ENCODE data around the gene ZNF888. TPM values are rescaled to one million over a fixed set of nuclear protein-coding genes. Genes with fewer than 3 reads are reported as not detected.
A peak's percentile ranks its signal among the peaks of the same experiment; 100 is the strongest.
"Not testable (repeated sequence)": the region's sequence is repeated elsewhere in the genome, so short reads cannot be mapped to it uniquely, and the experiment has no call there.

ZNF888 gene
- total RNA-seq, 1 experiment from 2014 or later = 5.2 TPM

DNA sequence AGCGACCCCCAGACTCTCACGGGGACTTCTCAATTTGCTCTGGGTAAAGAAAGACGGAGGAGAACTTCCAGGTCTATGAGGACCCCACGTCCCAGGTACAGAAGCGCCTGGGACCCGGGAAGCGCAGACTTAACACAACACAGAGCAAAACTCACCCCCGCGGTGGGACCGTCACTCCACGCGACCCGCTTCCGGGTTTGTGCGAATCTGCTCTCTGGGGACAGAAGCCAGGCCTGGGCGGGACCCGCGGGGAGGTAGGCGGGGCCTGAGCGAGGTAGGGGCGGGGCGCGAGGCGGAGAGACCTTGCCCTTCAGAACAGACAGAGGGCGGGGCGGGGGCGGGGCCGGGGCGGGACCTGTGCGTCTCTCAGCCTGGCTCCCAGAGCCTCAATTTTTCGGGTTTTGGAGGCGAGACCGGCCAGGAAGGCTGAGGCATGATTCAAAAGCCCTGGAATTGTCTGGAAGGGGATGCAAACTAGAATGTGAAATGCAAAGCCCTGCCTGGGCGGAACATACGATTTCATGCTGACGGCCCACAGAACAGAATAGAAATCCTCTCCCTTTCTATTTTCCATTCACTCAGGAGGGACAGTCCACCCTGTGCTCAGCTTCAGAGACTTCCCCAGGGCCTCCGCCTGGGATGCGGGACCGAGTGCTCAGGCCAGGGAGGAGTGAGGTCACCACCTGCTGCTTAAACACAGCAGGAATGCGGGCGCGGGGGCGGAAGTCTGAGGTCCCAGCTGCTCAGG lies 19.3 kb upstream of the ZNF888 start:
- Histone ChIP-seq H3K4me3 (ENCODE audit: low read length) (peak overlapping the region; percentile 81), H3K27me3 (ENCODE audit: low read length) (no peaks in the 10 kb centered on the region), H3K27ac (ENCODE audit: low read length) (peak overlapping the region; percentile 69), H3K4me2 (ENCODE audit: low read length) (peak overlapping the region; percentile 83), H2AFZ (ENCODE audit: low read length) (peak overlapping the region; percentile 83), H3K36me3 (ENCODE audit: low read depth, low read length) (peaks cover 2% of the 10 kb centered on the region; the same call in 1 of the 2 replicates), H3K4me1 (ENCODE audit: insufficient read depth, low read length) (peaks cover 47% of the 10 kb centered on the region), H3K9ac (ENCODE audit: low read length) (peak overlapping the region; percentile 82), H3K79me2 (ENCODE audit: low read length) (peaks cover 46% of the 10 kb centered on the region), H3K9me3 (ENCODE audit: low read length) (no peaks in the 10 kb centered on the region), H3K9me2 (replicated peaks; ENCODE audit: low read length) (no peaks in the 10 kb centered on the region), H3F3A (ENCODE audit: low read length, unreplicated experiment) (no peaks in the 10 kb centered on the region), H4K20me1 (ENCODE audit: low read length) (no peaks in the 10 kb centered on the region)
- ATAC-seq (peak; percentile 73), DNase-seq (peak; percentile 88)
- intact Hi-C loops (cut with micrococcal nuclease) = loop anchor here (2.0 kb wide), 1 partner anchor 20 kb away; the partner anchor contains the start of gene ZNF888
- BruUV-seq (replicated peaks) = TSS peak; percentile 88
- ChIA-PET CTCF (no interaction called here), POLR2A (ENCODE audit: unreplicated experiment) (no interaction called here)
- TF ChIP-seq EZH2phosphoT487 (IDR thresholded peaks at IDR 0.05; ENCODE audit: borderline replicate concordance, low read length) (no peak), EZH2 (IDR thresholded peaks at IDR 0.05; ENCODE audit: low read length, unreplicated experiment) (no peak)
- TF ChIP-seq, protein P1, sequence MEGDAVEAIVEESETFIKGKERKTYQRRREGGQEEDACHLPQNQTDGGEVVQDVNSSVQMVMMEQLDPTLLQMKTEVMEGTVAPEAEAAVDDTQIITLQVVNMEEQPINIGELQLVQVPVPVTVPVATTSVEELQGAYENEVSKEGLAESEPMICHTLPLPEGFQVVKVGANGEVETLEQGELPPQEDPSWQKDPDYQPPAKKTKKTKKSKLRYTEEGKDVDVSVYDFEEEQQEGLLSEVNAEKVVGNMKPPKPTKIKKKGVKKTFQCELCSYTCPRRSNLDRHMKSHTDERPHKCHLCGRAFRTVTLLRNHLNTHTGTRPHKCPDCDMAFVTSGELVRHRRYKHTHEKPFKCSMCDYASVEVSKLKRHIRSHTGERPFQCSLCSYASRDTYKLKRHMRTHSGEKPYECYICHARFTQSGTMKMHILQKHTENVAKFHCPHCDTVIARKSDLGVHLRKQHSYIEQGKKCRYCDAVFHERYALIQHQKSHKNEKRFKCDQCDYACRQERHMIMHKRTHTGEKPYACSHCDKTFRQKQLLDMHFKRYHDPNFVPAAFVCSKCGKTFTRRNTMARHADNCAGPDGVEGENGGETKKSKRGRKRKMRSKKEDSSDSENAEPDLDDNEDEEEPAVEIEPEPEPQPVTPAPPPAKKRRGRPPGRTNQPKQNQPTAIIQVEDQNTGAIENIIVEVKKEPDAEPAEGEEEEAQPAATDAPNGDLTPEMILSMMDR (conservative IDR thresholded peaks at IDR 0.05; ENCODE audit: low read depth, low read length) = no peak

DNA sequence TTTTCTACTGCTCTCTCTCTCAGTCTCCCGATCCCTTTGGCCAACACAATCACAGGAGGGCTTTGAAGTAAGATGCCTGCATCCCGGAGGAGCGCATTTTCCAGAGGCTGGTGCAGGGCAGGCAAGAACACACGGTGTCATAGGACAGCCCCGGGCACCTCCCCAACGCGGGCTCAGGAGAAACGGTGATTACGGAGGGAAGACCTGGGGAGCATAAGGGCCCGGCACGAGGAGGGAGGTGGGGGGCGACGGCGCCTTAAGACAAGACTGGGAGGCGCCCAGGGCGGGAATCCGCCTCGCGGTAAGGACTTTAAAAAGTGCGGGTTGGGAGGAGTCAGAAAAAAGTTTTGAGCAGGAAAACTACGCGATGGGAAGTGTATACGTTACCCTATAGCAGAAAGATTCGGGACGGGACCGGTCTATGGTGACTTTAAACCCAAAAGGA lies 18.7 kb upstream of the ZNF888 start:
- CTCF ChIA-PET = no interaction called here
- H3K79me2 ChIP-seq (ENCODE audit: low read length) = peaks cover 52% of the 10 kb centered on the region
- peak overlapping the region; percentile 83 for H3K4me2 ChIP-seq (ENCODE audit: low read length)
- no peaks in the 10 kb centered on the region for H3F3A ChIP-seq (ENCODE audit: low read length, unreplicated experiment)
- intact Hi-C loops (cut with micrococcal nuclease) = loop anchor here (2.0 kb wide), 1 partner anchor 19 kb away; the partner anchor contains the start of gene ZNF888
- POLR2A ChIA-PET (ENCODE audit: unreplicated experiment) = no interaction called here
- TSS peak; percentile 78 for BruUV-seq (replicated peaks)
- peak overlapping the region; percentile 81 for H3K4me3 ChIP-seq (ENCODE audit: low read length)
- peaks cover 47% of the 10 kb centered on the region for H3K4me1 ChIP-seq (ENCODE audit: insufficient read depth, low read length)
- DNase-seq (peak; percentile 30), ATAC-seq (peak; percentile 18)
- H3K9me2 ChIP-seq (replicated peaks; ENCODE audit: low read length) = no peaks in the 10 kb centered on the region
- peak overlapping the region; percentile 82 for H3K9ac ChIP-seq (ENCODE audit: low read length)
- H2AFZ ChIP-seq (ENCODE audit: low read length) = peak overlapping the region; percentile 83
- peaks cover 8% of the 10 kb centered on the region; the same call in 1 of the 2 replicates for H3K36me3 ChIP-seq (ENCODE audit: low read depth, low read length)
- no peaks in the 10 kb centered on the region for H4K20me1 ChIP-seq (ENCODE audit: low read length)
- no peaks in the 10 kb centered on the region for H3K9me3 ChIP-seq (ENCODE audit: low read length)
- peak overlapping the region; percentile 42 for H3K27ac ChIP-seq (ENCODE audit: low read length)
- TF ChIP-seq, protein P1 (conservative IDR thresholded peaks at IDR 0.05; ENCODE audit: low read depth, low read length) = no peak
- TF ChIP-seq EZH2phosphoT487 (IDR thresholded peaks at IDR 0.05; ENCODE audit: borderline replicate concordance, low read length) = no peak
- no peak for TF ChIP-seq EZH2 (IDR thresholded peaks at IDR 0.05; ENCODE audit: low read length, unreplicated experiment)
- H3K27me3 ChIP-seq (ENCODE audit: low read length) = no peaks in the 10 kb centered on the region

DNA sequence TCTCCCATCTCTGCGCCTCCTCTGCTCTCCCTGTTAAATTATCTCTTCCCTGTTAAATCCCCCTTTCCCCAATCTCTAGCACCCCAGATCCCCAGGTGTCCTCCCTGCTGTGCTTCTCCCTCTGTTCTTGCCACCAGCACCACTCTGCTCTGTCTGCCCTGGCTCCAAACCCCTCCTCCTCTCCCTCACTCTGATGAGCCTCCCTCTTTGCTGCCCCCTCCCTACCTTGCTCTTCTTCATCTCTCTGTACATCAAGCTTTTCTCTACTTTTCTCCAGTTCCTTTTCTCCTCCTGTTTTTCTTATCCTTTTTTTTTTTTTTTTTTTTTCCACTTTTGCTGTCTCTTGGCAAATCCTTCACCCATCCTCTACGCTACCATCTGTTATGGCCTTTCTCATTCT lies 18.3 kb upstream of the ZNF888 start:
- Histone ChIP-seq H3K36me3 (ENCODE audit: low read depth, low read length) (peaks cover 12% of the 10 kb centered on the region; the same call in 1 of the 2 replicates), H3K4me1 (ENCODE audit: insufficient read depth, low read length) (peaks cover 47% of the 10 kb centered on the region), H3K79me2 (ENCODE audit: low read length) (peaks cover 57% of the 10 kb centered on the region), H3K9ac (ENCODE audit: low read length) (peak overlapping the region; percentile 82), H2AFZ (ENCODE audit: low read length) (peak overlapping the region; percentile 83), H3K4me2 (ENCODE audit: low read length) (peak overlapping the region; percentile 83), H3K27ac (ENCODE audit: low read length) (peak overlapping the region; percentile 42; the same call in 1 of the 2 replicates), H3K4me3 (ENCODE audit: low read length) (peak overlapping the region; percentile 81)
- DNase-seq; H3K9me2 ChIP-seq (replicated peaks; ENCODE audit: low read length); H3F3A ChIP-seq (ENCODE audit: low read length, unreplicated experiment); intact Hi-C loops (cut with micrococcal nuclease); H4K20me1 ChIP-seq (ENCODE audit: low read length); H3K27me3 ChIP-seq (ENCODE audit: low read length); BruUV-seq (replicated peaks); ATAC-seq; POLR2A ChIA-PET (ENCODE audit: unreplicated experiment); H3K9me3 ChIP-seq (ENCODE audit: low read length); CTCF ChIA-PET: not testable (repeated sequence)

DNA sequence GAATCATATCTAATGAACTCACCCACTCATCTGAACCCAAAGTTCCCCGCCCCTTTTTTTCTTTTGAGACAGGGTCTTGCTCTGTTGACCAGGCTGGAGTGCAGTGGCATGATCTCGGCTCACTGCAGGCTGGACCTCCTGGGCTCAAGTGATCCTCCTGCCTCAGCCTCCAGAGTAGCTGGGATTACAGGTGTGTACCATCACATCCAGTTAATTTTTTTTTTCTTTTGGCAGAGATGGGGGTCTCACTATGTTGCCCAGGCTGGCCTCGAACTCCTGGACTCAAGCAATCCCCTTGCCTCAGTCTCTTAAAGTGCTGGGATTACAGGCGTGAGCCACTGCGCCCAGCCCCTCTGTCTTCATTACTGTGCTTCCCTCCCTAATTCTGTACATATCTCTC lies 17.7 kb upstream of the ZNF888 start:
- DNase-seq; H3K9me2 ChIP-seq (replicated peaks; ENCODE audit: low read length); BruUV-seq (replicated peaks); H3K27me3 ChIP-seq (ENCODE audit: low read length); H3F3A ChIP-seq (ENCODE audit: low read length, unreplicated experiment); intact Hi-C loops (cut with micrococcal nuclease); H4K20me1 ChIP-seq (ENCODE audit: low read length); POLR2A ChIA-PET (ENCODE audit: unreplicated experiment); H3K27ac ChIP-seq (ENCODE audit: low read length); H3K9me3 ChIP-seq (ENCODE audit: low read length); ATAC-seq; H3K9ac ChIP-seq (ENCODE audit: low read length); H2AFZ ChIP-seq (ENCODE audit: low read length); CTCF ChIA-PET: not testable (repeated sequence)
- H3K4me2 ChIP-seq (ENCODE audit: low read length) = peak overlapping the region; percentile 83
- peaks cover 49% of the 10 kb centered on the region for H3K4me1 ChIP-seq (ENCODE audit: insufficient read depth, low read length)
- peaks cover 57% of the 10 kb centered on the region for H3K79me2 ChIP-seq (ENCODE audit: low read length)
- peaks cover 12% of the 10 kb centered on the region; the same call in 1 of the 2 replicates for H3K36me3 ChIP-seq (ENCODE audit: low read depth, low read length)
- peak overlapping the region; percentile 81; the same call in 1 of the 2 replicates for H3K4me3 ChIP-seq (ENCODE audit: low read length)

Data from PC-3 (cell line).